Measurements from ENCODE around the gene DOHH.
"Not testable (repeated sequence)": the region's sequence is repeated elsewhere in the genome, so short reads cannot be mapped to it uniquely, and the experiment has no call there.

DOHH gene

DNA sequence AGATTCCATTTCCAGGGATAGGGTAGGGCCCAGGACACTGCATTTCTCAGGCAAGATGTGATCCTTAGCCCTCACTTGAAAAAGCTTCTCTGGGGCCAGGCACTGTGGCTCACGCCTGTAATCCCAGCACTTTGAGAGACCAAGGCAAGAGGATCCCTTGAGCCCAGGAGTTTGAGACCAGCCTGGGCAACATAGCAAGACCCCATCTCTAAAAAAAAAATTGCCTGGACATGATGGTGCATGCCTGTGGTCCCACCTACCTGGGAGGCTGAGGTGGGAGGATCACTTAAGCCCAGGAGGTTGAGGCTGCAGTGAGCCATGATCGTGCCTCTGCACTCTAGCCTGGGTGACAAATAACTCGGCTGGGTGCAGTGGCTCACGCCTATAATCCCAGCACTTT lies 53.8 kb downstream of the DOHH start:
- not testable (repeated sequence) for FAIRE-seq; DNase-seq (ENCODE audit: insufficient read length, low spot score)

GRCh38 chr19:3444695-3445234 lies 55.7 kb downstream of the DOHH start:
- DNase-seq (ENCODE audit: insufficient read length, low spot score), result no peak
- FAIRE-seq, result peak; percentile 92

GRCh38 chr19:3443840-3444694 lies 56.4 kb downstream of the DOHH start:
- DNase-seq (ENCODE audit: insufficient read length, low spot score) (no peak), FAIRE-seq (no peak)

- FAIRE-seq, result no peak
- DNase-seq (ENCODE audit: insufficient read length, low spot score), result no peak
Observed at GRCh38 chr19:3442487-3443071, 57.9 kb downstream of the DOHH start.

- no peak for DNase-seq (ENCODE audit: insufficient read length, low spot score)
- FAIRE-seq, result no peak
Observed at GRCh38 chr19:3441986-3442329, 58.5 kb downstream of the DOHH start.

DNA sequence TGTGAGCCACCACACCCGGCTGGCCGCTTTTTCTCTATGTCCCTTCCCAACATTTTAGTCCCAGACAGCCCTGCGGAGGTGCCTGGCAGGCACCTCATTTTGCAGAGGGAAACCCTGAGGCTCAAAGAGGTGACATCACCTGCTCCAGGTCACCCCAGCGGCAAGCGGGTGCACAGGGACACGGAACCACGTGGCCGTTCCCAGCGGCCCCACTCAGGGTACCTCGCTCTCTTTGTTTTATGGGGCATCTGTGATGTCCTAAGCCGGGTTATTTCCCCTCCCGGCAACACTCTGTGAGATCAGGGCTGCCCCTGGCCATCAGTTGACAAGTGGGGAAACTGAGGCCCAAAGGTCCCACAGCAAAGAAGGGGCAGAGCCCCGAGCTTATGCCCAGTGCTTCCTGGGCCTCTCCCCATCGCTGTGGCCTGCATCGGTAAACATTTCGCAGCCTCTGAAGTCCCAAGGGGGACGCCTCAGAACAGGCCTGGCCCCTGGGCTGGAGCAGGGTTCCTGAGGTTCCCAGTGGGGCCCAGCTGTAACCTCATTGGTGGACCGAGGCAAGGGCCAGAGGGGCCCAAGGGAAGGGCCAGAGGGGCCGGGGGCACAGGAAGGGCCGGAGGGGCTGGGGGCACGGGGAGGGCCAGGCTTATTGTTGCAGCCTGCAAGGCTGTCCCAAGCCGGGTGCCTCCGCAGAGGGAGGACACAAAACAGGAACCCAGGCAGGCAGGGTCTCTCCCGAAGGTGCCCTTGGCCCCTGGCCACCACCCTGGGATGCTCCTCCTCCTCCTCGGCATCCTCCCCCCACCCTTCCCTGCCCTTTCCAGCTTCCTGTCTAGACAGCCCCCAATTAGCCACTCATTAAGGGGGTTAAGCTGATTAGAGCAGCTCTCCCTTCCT lies 59.1 kb downstream of the DOHH start:
- FAIRE-seq, result no peak
- no peak for DNase-seq (ENCODE audit: insufficient read length, low spot score)
